Cardiac muscle cell (in vitro differentiated cells and primary cell): ENCODE data around the gene TAS2R39. TPM values are rescaled to one million over a fixed set of nuclear protein-coding genes. Genes with fewer than 3 reads are reported as not detected.
"Not testable (repeated sequence)": the region's sequence is repeated elsewhere in the genome, so short reads cannot be mapped to it uniquely, and the experiment has no call there.

Source experiments
- DNase-seq, 2 donors: peaks; one replicate each; pipeline versions ENCODE4 v3.0.0 to v3.0.0-alpha.2; 2010 to 2017; ENCODE audit warnings: low read depth in 1 of 2, low spot score in 1 of 2
- H3K27ac ChIP-seq: fragments of 200-600 bp; sonication (generic); 2 replicates; pipeline ENCODE4 v1.5.1; 2016
- H3K27me3 ChIP-seq: fragments of 200-600 bp; sonication (generic); 2 replicates; pipeline ENCODE4 v1.6.0; 2016; ENCODE audit warnings: control low read depth
- H3K36me3 ChIP-seq: fragments of 200-600 bp; sonication (generic); 2 replicates; pipeline ENCODE4 v1.5.1; 2016; ENCODE audit warnings: control low read depth
- H3K4me1 ChIP-seq: fragments of 200-600 bp; sonication (generic); 2 replicates; pipeline ENCODE4 v1.8.1; 2017; ENCODE audit warnings: low read depth, mild to moderate bottlenecking, mixed run types
- H3K4me3 ChIP-seq: fragments of 200-600 bp; sonication (generic); 2 replicates; pipeline ENCODE4 v1.5.1; 2016; ENCODE audit warnings: mild to moderate bottlenecking
- H3K9me3 ChIP-seq: fragments of 200-600 bp; sonication (generic); 2 replicates; pipeline ENCODE4 v1.5.1; 2017; ENCODE audit warnings: low read depth, mild to moderate bottlenecking, control low read depth
- CTCF ChIP-seq: IDR thresholded peaks from 2 replicates; pipeline ENCODE4 v1.5.1; 2012; ENCODE audit warnings: low read depth, mild to moderate bottlenecking, low read length
- polyA plus RNA-seq: library from polyadenylated mRNA; unstranded; fragments of >200 nt; fragmentation: Nextera tagmentation; extraction: Ambion mirVana; gene quantifications from 2 replicates; pipeline ENCODE4 v1.2.1, GENCODE V29; 2016
- total RNA-seq: library from RNA; depleted of rRNA; stranded (reverse); fragments of >200 nt; gene quantifications from 2 replicates; pipeline ENCODE4 v1.2.3, GENCODE V29; 2016

TAS2R39 gene
- total and polyA plus RNA-seq, 2 experiments from 2014 or later, result not detected

GRCh38 chr7:143205560-143206293 lies 22.5 kb downstream of the TAS2R39 start:
- H3K4me3 ChIP-seq, result no peak overlapping the region
- no peaks in the 10 kb centered on the region for H3K36me3 ChIP-seq
- DNase-seq, result peak in 1 of 2 donors; percentile 14
- H3K4me1 ChIP-seq, result no peaks in the 10 kb centered on the region
- H3K9me3 ChIP-seq, result no peaks in the 10 kb centered on the region
- no peak overlapping the region for H3K27ac ChIP-seq
- H3K27me3 ChIP-seq, result no peaks in the 10 kb centered on the region
- no peak for TF ChIP-seq CTCF

- Histone ChIP-seq H3K27ac (no peak overlapping the region), H3K36me3 (no peaks in the 10 kb centered on the region), H3K27me3 (no peaks in the 10 kb centered on the region), H3K4me1 (no peaks in the 10 kb centered on the region), H3K4me3 (no peak overlapping the region), H3K9me3 (no peaks in the 10 kb centered on the region)
- TF ChIP-seq CTCF, result no peak
- peak in 1 of 2 donors; percentile 32 for DNase-seq
These were observed 27.3 kb downstream of the TAS2R39 start for GRCh38 chr7:143210541-143210940.

GRCh38 chr7:143213478-143213877 lies 30.3 kb downstream of the TAS2R39 start:
- not testable (repeated sequence) for H3K4me3 ChIP-seq, H3K36me3 ChIP-seq, DNase-seq, H3K27me3 ChIP-seq, H3K9me3 ChIP-seq, H3K27ac ChIP-seq, H3K4me1 ChIP-seq

- Histone ChIP-seq H3K36me3 (no peaks in the 10 kb centered on the region), H3K9me3 (no peaks in the 10 kb centered on the region), H3K27me3 (peaks cover 4% of the 10 kb centered on the region), H3K4me3 (no peak overlapping the region), H3K4me1 (no peaks in the 10 kb centered on the region), H3K27ac (no peak overlapping the region)
- TF ChIP-seq CTCF, result peak; percentile 99
- DNase-seq, result peak; percentile 89 to 90
These were observed 31.8 kb downstream of the TAS2R39 start for GRCh38 chr7:143214789-143215679.

GRCh38 chr7:143216151-143216550 lies 32.9 kb downstream of the TAS2R39 start:
- DNase-seq, result no peak
- Histone ChIP-seq H3K27ac (no peak overlapping the region), H3K4me3 (no peak overlapping the region), H3K36me3 (no peaks in the 10 kb centered on the region), H3K9me3 (no peaks in the 10 kb centered on the region), H3K27me3 (peaks cover 4% of the 10 kb centered on the region), H3K4me1 (no peaks in the 10 kb centered on the region)
- no peak for TF ChIP-seq CTCF

GRCh38 chr7:143216686-143217085 lies 33.5 kb downstream of the TAS2R39 start:
- no peak overlapping the region for H3K27ac ChIP-seq
- H3K4me3 ChIP-seq, result no peak overlapping the region
- no peak for TF ChIP-seq CTCF
- H3K4me1 ChIP-seq, result no peaks in the 10 kb centered on the region
- no peaks in the 10 kb centered on the region for H3K36me3 ChIP-seq
- no peak for DNase-seq
- H3K27me3 ChIP-seq, result peaks cover 4% of the 10 kb centered on the region
- H3K9me3 ChIP-seq, result no peaks in the 10 kb centered on the region
